GM18505 (cell line): ENCODE measurements around the gene TAF3.

Experiments
- ATAC-seq: cut with Tn5 transposase; IDR thresholded peaks from one replicate; pipeline ENCODE4 v1.9.1; 2021; ENCODE audit not compliant: unreplicated experiment
- POLR2A ChIP-seq: IDR thresholded peaks from 4 replicates; pipeline ENCODE4 v1.6.1; 2011; ENCODE audit warnings: borderline replicate concordance; ENCODE audit not compliant: insufficient read depth, insufficient read length; ENCODE audit errors: extremely low read depth

TAF3 gene

GRCh38 chr10:8036506-8037198, 218.3 kb downstream of the TAF3 start:
- ATAC-seq: no peak
- no peak for TF ChIP-seq POLR2A

GRCh38 chr10:8037199-8037801, 219.0 kb downstream of the TAF3 start:
- no peak for ATAC-seq
- TF ChIP-seq POLR2A: no peak

- no peak for ATAC-seq
- TF ChIP-seq POLR2A: no peak
Observed at GRCh38 chr10:8037941-8038894, 219.9 kb downstream of the TAF3 start.

- TF ChIP-seq POLR2A: no peak
- no peak for ATAC-seq
Observed at GRCh38 chr10:8039321-8039881, 221.1 kb downstream of the TAF3 start.

- no peak for TF ChIP-seq POLR2A
- no peak for ATAC-seq
Observed at GRCh38 chr10:8040651-8041050, 222.3 kb downstream of the TAF3 start.

GRCh38 chr10:8041284-8041991, 223.1 kb downstream of the TAF3 start:
- no peak for TF ChIP-seq POLR2A
- no peak for ATAC-seq

- TF ChIP-seq POLR2A: no peak
Observed at GRCh38 chr10:8041992-8042720, 223.9 kb downstream of the TAF3 start.

GRCh38 chr10:8042721-8043568, 224.6 kb downstream of the TAF3 start:
- ATAC-seq: no peak
- TF ChIP-seq POLR2A: no peak

More at GRCh38 chr10:8041992-8042720, 223.9 kb downstream of the TAF3 start:
- no peak for ATAC-seq

- no peak for TF ChIP-seq POLR2A
- no peak for ATAC-seq
Observed at GRCh38 chr10:8043569-8044306, 225.4 kb downstream of the TAF3 start.

- ATAC-seq: no peak
- TF ChIP-seq POLR2A: no peak
Observed at GRCh38 chr10:8044331-8044907, 226.1 kb downstream of the TAF3 start.
